Transverse colon (tissue), 4 donors: Measurements from ENCODE around the gene WNK2. TPM values are rescaled to one million over a fixed set of nuclear protein-coding genes. Genes with fewer than 3 reads are reported as not detected.

ENCODE experiments used
- DNase-seq: peaks from one replicate; pipeline ENCODE4 v3.0.0-alpha.2; 2019
- H3K27ac ChIP-seq, 4 donors: fragments of 200-600 bp; sonication (generic); 2 replicates each; pipeline ENCODE4 v1.5.1; 2016 to 2018; ENCODE audit warnings: inconsistent platforms in 4 of 4
- H3K27me3 ChIP-seq: fragments of 200-600 bp; sonication (generic); 2 replicates; pipeline ENCODE4 v1.5.1; 2017; ENCODE audit warnings: inconsistent platforms
- H3K36me3 ChIP-seq, 4 donors: fragments of 200-600 bp; sonication (generic); 2 replicates each; pipeline ENCODE4 v1.5.1; 2017 to 2019; ENCODE audit warnings: inconsistent platforms in 4 of 4
- H3K4me1 ChIP-seq, 4 donors: fragments of 200-600 bp; sonication (generic); 2 replicates each; pipeline ENCODE4 v1.5.1; 2017 to 2020; ENCODE audit warnings: inconsistent platforms in 4 of 4
- H3K4me3 ChIP-seq, 4 donors: fragments of 200-600 bp; sonication (generic); 1 replicate in 1 of 4; 2 replicates in 3 of 4; pipeline versions ENCODE4 v1.5.1 to v1.6.1; 2017 to 2019; ENCODE audit warnings: inconsistent platforms in 4 of 4
- H3K9me3 ChIP-seq, 2 donors: fragments of 200-600 bp; sonication (generic); 2 replicates each; pipeline ENCODE4 v1.5.1; 2017 to 2019; ENCODE audit warnings: inconsistent platforms in 2 of 2
- EP300 ChIP-seq: sonication (generic); formaldehyde crosslinking; IDR thresholded peaks from one replicate; pipeline ENCODE4 v1.6.1; 2017; ENCODE audit warnings: antibody characterized with exemption, low read depth
- POLR2A ChIP-seq: fragments of 450-650 bp; IDR thresholded peaks from one replicate; pipeline ENCODE4 v1.6.1; 2016; ENCODE audit warnings: antibody characterized with exemption, mild to moderate bottlenecking, moderate library complexity
- POLR2AphosphoS5 ChIP-seq, 3 donors: sonication (generic); formaldehyde crosslinking; IDR thresholded peaks; one replicate each; pipeline ENCODE4 v1.6.1; 2016; ENCODE audit warnings: antibody characterized with exemption in 3 of 3
- WGBS, 2 donors: methylation state at CpG; one replicate each; pipeline ENCODE4 v1.1.5; 2018; ENCODE audit warnings: low coverage in 1 of 2; 5-methylcytosine and 5-hydroxymethylcytosine counted together
- in situ Hi-C, 4 donors: fragments of 200-750 bp; cut with MboI; loops; one replicate each; pipeline versions ENCODE4 v1.15.0 to v1.15.1; 2017; ENCODE audit warnings: low sequenced_read_pairs in 3 of 4, low pct_ligation_motif_present in 1 of 4, low pct_unique_long_range_greater_than_20kb in 1 of 4
- intact Hi-C: fragments of 100-400 bp; cut with DNase I; formaldehyde crosslinking; loops from one replicate; pipeline ENCODE4 v1.15.1; 2023; ENCODE audit warnings: low total_unique reads
- total RNA-seq, 4 donors: library from RNA; depleted of rRNA; stranded (reverse); fragments of >200 nt; gene quantifications; one replicate each; pipeline ENCODE4 v1.1.0, GENCODE V29; 2016
- TF ChIP-seq, protein P1 (sequence below), 5 experiments: fragments of 200-600 bp in 3 of 5; fragments of 450-650 bp in 2 of 5; sonication (generic) in 3 of 5; IDR thresholded peaks; 1 replicate in 2 of 5; 2 replicates in 3 of 5; pipeline ENCODE4 v1.5.1; 2016 to 2017; ENCODE audit warnings: antibody characterized with exemption in 5 of 5, inconsistent platforms in 3 of 5, mild to moderate bottlenecking in 2 of 5, moderate library complexity in 1 of 5

The WNK2 gene
- 100 to 1,000 TPM; 133 to 618 (median 157) TPM for total RNA-seq

DNA sequence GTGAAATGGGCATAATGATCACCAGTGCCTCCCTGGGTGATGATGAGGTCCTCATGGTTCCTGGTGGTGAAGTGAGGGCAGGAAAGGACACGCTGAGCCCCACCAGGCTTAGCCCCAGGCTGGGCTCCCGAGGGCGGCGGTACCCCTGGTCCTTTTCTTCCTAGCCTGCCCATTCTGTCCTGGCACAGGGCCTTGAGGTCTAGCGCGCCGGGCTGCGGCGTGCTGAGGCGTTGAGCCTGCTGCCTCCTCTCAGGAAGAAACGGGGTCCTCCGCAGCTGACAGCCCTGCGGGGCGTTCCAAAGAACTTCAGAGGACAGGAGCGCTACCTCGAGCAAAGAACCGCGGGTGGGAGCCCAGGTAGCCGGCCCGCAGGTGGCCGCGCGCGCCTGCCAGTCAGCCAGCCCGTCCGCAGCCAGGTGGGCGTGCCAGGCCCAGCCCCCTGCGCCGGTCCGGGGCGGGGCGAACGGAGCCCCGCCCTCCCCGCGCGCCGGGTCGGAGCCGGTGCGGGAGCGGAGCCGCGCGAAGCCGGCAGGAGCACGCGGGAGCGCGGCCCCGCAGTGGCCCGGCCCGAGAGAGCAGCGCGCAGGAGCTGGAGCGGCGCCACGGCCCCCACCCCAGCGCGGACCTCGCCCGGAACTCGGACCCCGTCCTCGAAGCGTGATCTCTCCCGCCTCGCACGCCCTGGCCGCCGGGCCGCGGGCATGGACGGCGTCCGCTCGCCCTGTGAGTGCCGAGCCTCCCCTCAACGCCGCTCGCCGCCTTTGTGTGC is at the start of gene WNK2:
WNK2 (plus strand) TSS at position 477 of the 769 bp plus-strand sequence. CDS start 791 bp downstream, outside the sequence.
- DNase-seq: peak; percentile 67

DNA sequence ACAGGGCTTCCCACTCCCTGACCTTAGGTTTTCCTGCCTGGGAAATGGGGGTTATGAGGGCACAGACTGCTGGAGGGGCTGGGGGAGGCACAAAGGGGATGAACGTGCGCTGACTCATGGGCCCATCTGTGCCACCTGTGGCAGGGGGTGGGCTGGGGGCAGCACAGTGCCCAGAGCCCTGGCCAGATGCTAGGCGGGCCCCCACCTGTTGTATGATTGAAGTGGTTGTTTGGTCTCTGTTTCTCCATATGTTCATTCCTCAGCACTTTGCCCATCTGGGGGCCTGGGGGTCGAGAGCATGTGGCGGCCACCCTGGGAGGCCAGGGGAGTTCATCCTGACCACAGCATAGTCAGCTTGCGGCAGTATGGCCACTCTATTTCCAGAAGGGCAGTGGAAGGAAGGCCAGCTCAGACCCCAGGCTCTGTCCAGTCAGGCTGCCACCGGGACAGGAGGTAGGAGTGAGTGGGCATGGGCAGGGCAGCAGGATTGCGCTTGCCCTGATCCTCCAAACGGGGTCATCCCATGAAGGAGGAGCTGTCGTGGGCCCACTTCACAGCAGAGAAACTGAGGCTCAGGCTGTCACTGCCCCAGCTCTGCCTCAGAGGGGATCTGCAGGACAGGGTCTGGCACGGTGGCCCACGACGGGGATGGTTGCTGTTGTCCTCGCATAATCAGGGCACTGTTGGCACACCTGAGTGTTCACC is 49.0 kb upstream of the WNK2 start:
- in situ Hi-C loops: no loop called here
- H3K27ac ChIP-seq: peak overlapping the region; percentile 95 to 100 (median 96)
- intact Hi-C loops: no loop called here
- no peaks in the 10 kb centered on the region for H3K27me3 ChIP-seq
- TF ChIP-seq, protein P1, sequence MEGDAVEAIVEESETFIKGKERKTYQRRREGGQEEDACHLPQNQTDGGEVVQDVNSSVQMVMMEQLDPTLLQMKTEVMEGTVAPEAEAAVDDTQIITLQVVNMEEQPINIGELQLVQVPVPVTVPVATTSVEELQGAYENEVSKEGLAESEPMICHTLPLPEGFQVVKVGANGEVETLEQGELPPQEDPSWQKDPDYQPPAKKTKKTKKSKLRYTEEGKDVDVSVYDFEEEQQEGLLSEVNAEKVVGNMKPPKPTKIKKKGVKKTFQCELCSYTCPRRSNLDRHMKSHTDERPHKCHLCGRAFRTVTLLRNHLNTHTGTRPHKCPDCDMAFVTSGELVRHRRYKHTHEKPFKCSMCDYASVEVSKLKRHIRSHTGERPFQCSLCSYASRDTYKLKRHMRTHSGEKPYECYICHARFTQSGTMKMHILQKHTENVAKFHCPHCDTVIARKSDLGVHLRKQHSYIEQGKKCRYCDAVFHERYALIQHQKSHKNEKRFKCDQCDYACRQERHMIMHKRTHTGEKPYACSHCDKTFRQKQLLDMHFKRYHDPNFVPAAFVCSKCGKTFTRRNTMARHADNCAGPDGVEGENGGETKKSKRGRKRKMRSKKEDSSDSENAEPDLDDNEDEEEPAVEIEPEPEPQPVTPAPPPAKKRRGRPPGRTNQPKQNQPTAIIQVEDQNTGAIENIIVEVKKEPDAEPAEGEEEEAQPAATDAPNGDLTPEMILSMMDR (IDR thresholded peaks at IDR 0.05): no peak
- peaks cover 39 to 54% (median 49%) of the 10 kb centered on the region in 4 donors for H3K4me1 ChIP-seq
- no peaks in the 10 kb centered on the region for H3K9me3 ChIP-seq
- WGBS, 2 donors: 43 to 74% methylated on average over 2 to 11 of the region's 14 CpGs
- peak overlapping the region; percentile 66 to 77 (median 72) for H3K4me3 ChIP-seq
- no peak for DNase-seq
- no peaks in the 10 kb centered on the region for H3K36me3 ChIP-seq

More for the DNA sequence above, at the start of gene WNK2:
- in situ Hi-C loops (no loop called here), intact Hi-C loops (no loop called here)
- H3K27me3 ChIP-seq: peaks cover 16% of the 10 kb centered on the region
- no peaks in the 10 kb centered on the region for H3K9me3 ChIP-seq
- no peaks in the 10 kb centered on the region for H3K36me3 ChIP-seq
- peak within 1 kb of the TSS; percentile 53 to 84 (median 82) for H3K4me3 ChIP-seq
- 4% methylated on average over 51 of the region's 82 CpGs; no CpG with 5 or more reads in 1 of the 2 donors for WGBS, 2 donors
- TF ChIP-seq, protein P1 (IDR thresholded peaks at IDR 0.05): no peak
- TF ChIP-seq POLR2AphosphoS5 (IDR thresholded peaks at IDR 0.05): no peak
- TF ChIP-seq EP300: no peak
- TF ChIP-seq POLR2A: no peak
- H3K4me1 ChIP-seq: peaks cover 18 to 53% (median 36%) of the 10 kb centered on the region in 4 donors
- peak within 1 kb of the TSS; percentile 85 to 90 (median 87) for H3K27ac ChIP-seq

DNA sequence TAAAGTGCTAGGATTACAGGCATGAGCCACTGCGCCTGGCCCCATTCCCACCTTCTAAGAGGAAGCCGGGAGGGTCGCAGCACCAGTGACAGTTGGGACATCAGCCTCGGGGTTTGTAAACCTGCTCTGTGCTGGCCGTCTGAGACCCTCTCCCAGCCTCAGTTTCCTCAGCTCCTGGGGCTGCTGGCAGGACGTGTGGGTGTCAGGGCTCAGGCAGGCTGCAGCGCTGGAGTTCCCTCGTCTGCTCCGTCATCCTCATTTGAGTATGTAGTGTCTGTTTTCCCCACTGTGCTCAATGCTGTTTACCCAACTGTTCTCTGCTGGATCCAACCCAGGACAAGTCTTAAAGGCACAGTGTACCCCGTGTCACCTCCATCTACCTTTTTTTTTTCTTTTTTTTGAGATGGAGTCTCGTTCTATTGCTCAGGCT is 47.9 kb upstream of the WNK2 start:
- DNase-seq: no peak
- no peaks in the 10 kb centered on the region for H3K36me3 ChIP-seq
- H3K27me3 ChIP-seq: no peaks in the 10 kb centered on the region
- 31 to 63% methylated on average over 1 to 5 of the region's 11 CpGs for WGBS, 2 donors
- peaks cover 36 to 45% (median 40%) of the 10 kb centered on the region in 4 donors for H3K4me1 ChIP-seq
- intact Hi-C loops (no loop called here), in situ Hi-C loops (no loop called here)
- no peaks in the 10 kb centered on the region for H3K9me3 ChIP-seq
- H3K4me3 ChIP-seq: no peak overlapping the region
- no peak overlapping the region for H3K27ac ChIP-seq
- TF ChIP-seq POLR2AphosphoS5 (IDR thresholded peaks at IDR 0.05): peak in 2 of 3 donors; percentile 19 to 25
- TF ChIP-seq EP300: no peak
- TF ChIP-seq POLR2A: no peak
- TF ChIP-seq, protein P1 (IDR thresholded peaks at IDR 0.05): no peak

DNA sequence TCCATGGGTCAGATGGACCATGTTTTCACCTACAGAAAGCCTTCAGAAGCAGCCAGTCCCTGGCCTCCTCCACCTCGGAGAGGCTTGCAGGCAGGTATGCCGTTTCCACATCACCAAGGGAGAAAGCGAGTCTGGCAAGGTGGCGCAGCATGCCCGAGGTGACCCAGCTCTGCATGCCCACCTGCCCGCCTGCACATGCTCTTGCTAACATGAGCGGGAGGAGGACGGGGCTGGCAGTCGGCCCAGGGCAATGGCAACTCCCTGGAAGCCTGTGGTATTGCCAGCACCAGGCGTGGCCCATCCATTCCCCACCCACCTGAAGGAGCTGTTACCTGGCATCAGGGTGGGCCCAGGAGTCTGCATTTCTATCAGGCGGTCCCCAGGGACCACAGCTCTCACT is 46.6 kb upstream of the WNK2 start:
- Histone ChIP-seq H3K9me3 (no peaks in the 10 kb centered on the region), H3K27me3 (no peaks in the 10 kb centered on the region), H3K36me3 (no peaks in the 10 kb centered on the region), H3K27ac (no peak overlapping the region), H3K4me3 (no peak overlapping the region), H3K4me1 (peaks cover 22 to 31% (median 27%) of the 10 kb centered on the region in 4 donors)
- intact Hi-C loops (no loop called here), in situ Hi-C loops (no loop called here)
- WGBS, 2 donors: 69% methylated on average over 11 of the region's 11 CpGs; no CpG with 5 or more reads in 1 of the 2 donors
- DNase-seq: peak; percentile 46
- TF ChIP-seq, protein P1 (IDR thresholded peaks at IDR 0.05): no peak
- TF ChIP-seq POLR2A (no peak), POLR2AphosphoS5 (IDR thresholded peaks at IDR 0.05) (no peak), EP300 (no peak)
